ENCODE results near the gene IFFO2. TPM values are rescaled to one million over a fixed set of nuclear protein-coding genes. Genes with fewer than 3 reads are reported as not detected.

IFFO2 gene
- total and polyA plus RNA-seq, 2 of the 8 experiments (the other 6 are each of a cell fraction or from before 2014, with no cell fraction given), result 6.6 to 10.4 TPM

DNA sequence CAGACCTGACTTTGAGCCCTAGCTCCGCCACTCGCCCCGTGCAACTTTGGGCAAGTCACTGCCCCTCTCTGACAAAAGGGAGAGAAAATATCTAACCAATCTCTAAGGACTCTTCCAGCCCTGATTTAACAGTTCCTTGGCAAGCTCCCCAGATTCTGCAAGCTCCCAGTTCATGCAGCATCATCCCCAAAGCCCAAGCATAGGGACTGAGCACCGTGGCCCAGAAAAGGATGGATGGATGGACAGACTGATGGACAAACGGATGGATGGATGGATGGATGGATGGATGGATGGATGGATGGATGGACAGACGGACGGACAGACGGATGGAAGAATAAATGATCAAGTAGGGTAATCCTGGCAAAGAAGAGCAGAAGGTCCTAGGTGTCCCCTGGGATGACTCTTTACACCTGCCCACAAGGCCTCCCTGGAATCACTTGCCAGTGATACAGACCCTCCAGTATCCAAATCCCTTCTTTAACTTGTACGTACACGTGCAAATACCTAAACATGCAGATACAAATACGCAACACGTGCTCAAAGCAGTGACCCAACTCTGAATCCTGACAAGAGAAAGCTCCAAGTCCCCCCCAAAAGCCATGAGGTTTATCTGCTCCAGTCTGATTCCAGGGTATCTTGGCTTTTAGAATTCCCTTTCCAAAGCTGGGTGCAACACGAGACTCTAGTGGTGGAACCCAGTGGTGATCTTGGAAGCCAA, 16.0 kb downstream of the IFFO2 start (continued):
- TF ChIP-seq NRF1 (IDR thresholded peaks at IDR 0.05; ENCODE audit: low read depth, low read length), result no peak
